PC-9 (cell line): ENCODE results near the gene HPRT1. TPM values are rescaled to one million over a fixed set of nuclear protein-coding genes. Genes with fewer than 3 reads are reported as not detected.

Experiments used
- BruUV-seq: library from RNA; stranded (reverse); fragments of 400-500 nt; replicated peaks from 2 replicates; lab custom pipeline; 2021; lab: Mats Ljungman, UMichigan
- CTCF ChIA-PET: fragments of 300-600 bp; sonication (Branson Sonifier 250); formaldehyde crosslinking; loops from one replicate; lab custom pipeline; 2022; ENCODE audit warnings: antibody characterized with exemption; lab: Charles Lee
- POLR2A ChIA-PET: fragments of 300-600 bp; sonication (Branson Sonifier 250); formaldehyde crosslinking; loops from one replicate; lab custom pipeline; 2022; ENCODE audit warnings: antibody characterized with exemption; ENCODE audit not compliant: unreplicated experiment; lab: Charles Lee
- DNase-seq, 2 experiments: peaks; one replicate each; pipeline versions ENCODE4 v3.0.0 to v3.0.0-alpha.2; 2015 to 2022; ENCODE audit warnings: mixed read lengths in 1 of 2
- H2AFZ ChIP-seq: fragments of 200-600 bp; sonication (generic); 2 replicates; pipeline ENCODE4 v1.8.1; 2017; ENCODE audit warnings: antibody characterized with exemption
- H3F3A ChIP-seq: fragments of 200-600 bp; sonication (generic); 2 replicates; pipeline ENCODE4 v1.8.1; 2017; ENCODE audit warnings: antibody characterized with exemption, mild to moderate bottlenecking, low read depth; ENCODE audit not compliant: insufficient read depth
- H3K27ac ChIP-seq: fragments of 200-600 bp; sonication (generic); 2 replicates; pipeline ENCODE4 v1.6.1; 2016; ENCODE audit warnings: mixed run types
- H3K27me3 ChIP-seq: fragments of 200-600 bp; sonication (generic); 2 replicates; pipeline ENCODE4 v1.6.1; 2016; ENCODE audit warnings: low read depth, mixed run types; ENCODE audit not compliant: insufficient read depth
- H3K36me3 ChIP-seq: fragments of 200-600 bp; sonication (generic); 2 replicates; pipeline ENCODE4 v1.6.1; 2016; ENCODE audit warnings: low read depth, mixed run types
- H3K4me1 ChIP-seq: fragments of 200-600 bp; sonication (generic); replicated peaks from 2 replicates; pipeline ENCODE4 v1.6.1; 2016; ENCODE audit warnings: mixed run types; ENCODE audit not compliant: insufficient read depth
- H3K4me2 ChIP-seq: fragments of 200-600 bp; sonication (generic); 2 replicates; pipeline ENCODE4 v1.6.1; 2017; ENCODE audit warnings: mixed run types
- H3K4me3 ChIP-seq: fragments of 200-600 bp; sonication (generic); 2 replicates; pipeline ENCODE4 v1.6.1; 2016; ENCODE audit warnings: mixed run types
- H3K79me2 ChIP-seq: fragments of 200-600 bp; sonication (generic); 2 replicates; pipeline ENCODE4 v1.6.1; 2017; ENCODE audit warnings: low read depth, mixed run types
- H3K9me2 ChIP-seq: fragments of 200-600 bp; sonication (generic); 2 replicates; pipeline ENCODE4 v1.8.1; 2017; ENCODE audit warnings: mild to moderate bottlenecking; ENCODE audit not compliant: insufficient read depth
- H3K9me3 ChIP-seq: fragments of 200-600 bp; sonication (generic); 2 replicates; pipeline ENCODE4 v1.8.1; 2016; ENCODE audit warnings: low read depth; ENCODE audit not compliant: insufficient read depth
- H4K20me1 ChIP-seq: fragments of 200-600 bp; sonication (generic); 2 replicates; pipeline ENCODE4 v1.8.1; 2017; ENCODE audit not compliant: insufficient read depth
- CTCF ChIP-seq: fragments of 200-600 bp; sonication (generic); conservative IDR thresholded peaks from 2 replicates; pipeline ENCODE4 v1.6.1; 2017; ENCODE audit warnings: mixed run types, antibody characterized with exemption, mild to moderate bottlenecking, moderate library complexity
- EZH2 ChIP-seq: fragments of 200-600 bp; sonication (generic); IDR thresholded peaks from 2 replicates; pipeline ENCODE4 v1.8.0; 2017; ENCODE audit warnings: antibody characterized with exemption, low read depth
- intact Hi-C: fragments of 100-400 bp; cut with micrococcal nuclease; formaldehyde crosslinking; loops from one replicate; pipeline ENCODE4 v1.10.0; 2022; ENCODE audit not compliant: unreplicated experiment
- total RNA-seq: library from RNA; stranded (reverse); gene quantifications from 2 replicates; pipeline ENCODE4 v1.2.3, GENCODE V29; 2021

Gene HPRT1
- total RNA-seq, 1 experiment from 2014 or later = 61.7 TPM

GRCh38 chrX:134457708-134458107, 2.3 kb upstream of the HPRT1 start:
- BruUV-seq = no TSS peak
- peaks cover 14% of the 10 kb centered on the region for H3K4me1 ChIP-seq

GRCh38 chrX:134459683-134460004, 321 bp upstream of the HPRT1 start:
- ChIA-PET POLR2A (no interaction called here), CTCF (interaction anchor here (0.6 kb wide), 1 partner anchor 1824 kb away, joined by 3 read pairs; no protein-coding TSS in a partner anchor)
- peak overlapping the region; percentile 93 for H2AFZ ChIP-seq
- no peaks in the 10 kb centered on the region for H3K36me3 ChIP-seq
- TF ChIP-seq CTCF = no peak
- H3K4me3 ChIP-seq = peak overlapping the region; percentile 80
- H3K79me2 ChIP-seq = peaks cover 39% of the 10 kb centered on the region
- no peaks in the 10 kb centered on the region for H3K9me3 ChIP-seq
- peak overlapping the region; percentile 91 for H3K4me2 ChIP-seq
- H3K9me2 ChIP-seq = no peaks in the 10 kb centered on the region
- H3K27ac ChIP-seq = no peak overlapping the region
- no peaks in the 10 kb centered on the region for H4K20me1 ChIP-seq
- no TSS peak for BruUV-seq
- H3K4me1 ChIP-seq = peaks cover 18% of the 10 kb centered on the region
- H3K27me3 ChIP-seq = no peaks in the 10 kb centered on the region
- DNase-seq = no peak
- H3F3A ChIP-seq = peaks cover 4% of the 10 kb centered on the region
- intact Hi-C loops = no loop called here

More at GRCh38 chrX:134457708-134458107, 2.3 kb upstream of the HPRT1 start:
- ChIA-PET POLR2A (no interaction called here), CTCF (no interaction called here)
- Histone ChIP-seq H3K9me3 (no peaks in the 10 kb centered on the region), H3K36me3 (no peaks in the 10 kb centered on the region), H4K20me1 (no peaks in the 10 kb centered on the region), H2AFZ (no peak overlapping the region), H3K79me2 (peaks cover 19% of the 10 kb centered on the region), H3K27me3 (no peaks in the 10 kb centered on the region), H3K4me3 (no peak overlapping the region), H3F3A (peaks cover 4% of the 10 kb centered on the region), H3K27ac (no peak overlapping the region), H3K4me2 (no peak overlapping the region), H3K9me2 (no peaks in the 10 kb centered on the region)
- intact Hi-C loops = no loop called here
- TF ChIP-seq CTCF (no peak), EZH2 (no peak)
- no peak for DNase-seq

GRCh38 chrX:134460862-134461220, 876 bp downstream of the HPRT1 start:
- H3K4me3 ChIP-seq = peak overlapping the region; percentile 80
- H3K27me3 ChIP-seq = no peaks in the 10 kb centered on the region
- H2AFZ ChIP-seq = peak overlapping the region; percentile 91
- H4K20me1 ChIP-seq = no peaks in the 10 kb centered on the region
- no peak overlapping the region for H3K27ac ChIP-seq
- no peaks in the 10 kb centered on the region for H3K9me3 ChIP-seq
- peaks cover 18% of the 10 kb centered on the region for H3K4me1 ChIP-seq
- CTCF ChIA-PET = interaction anchor here (0.7 kb wide), 1 partner anchor 71 kb away, joined by 3 read pairs; no protein-coding TSS in a partner anchor
- H3F3A ChIP-seq = peaks cover 4% of the 10 kb centered on the region
- POLR2A ChIA-PET = interaction anchor here (0.6 kb wide), 1 partner anchor 304 kb away, joined by 3 read pairs; no protein-coding TSS in a partner anchor
- no peaks in the 10 kb centered on the region for H3K36me3 ChIP-seq
- no TSS peak for BruUV-seq
- DNase-seq = peak in 1 of 2 experiments; percentile 47
- peak overlapping the region; percentile 91 for H3K4me2 ChIP-seq
- TF ChIP-seq CTCF = no peak
- peaks cover 51% of the 10 kb centered on the region for H3K79me2 ChIP-seq
- intact Hi-C loops = no loop called here
- H3K9me2 ChIP-seq = no peaks in the 10 kb centered on the region
